ENCODE measurements around the gene CLCN7. TPM values are rescaled to one million over a fixed set of nuclear protein-coding genes. Genes with fewer than 3 reads are reported as not detected.

CLCN7 gene
- total and polyA plus RNA-seq, 2 experiments from 2014 or later: 17.4 to 53.8 TPM

GRCh38 chr16:1446296-1447080 lies 28.3 kb downstream of the CLCN7 start (continued):
- TF ChIP-seq, protein P1, sequence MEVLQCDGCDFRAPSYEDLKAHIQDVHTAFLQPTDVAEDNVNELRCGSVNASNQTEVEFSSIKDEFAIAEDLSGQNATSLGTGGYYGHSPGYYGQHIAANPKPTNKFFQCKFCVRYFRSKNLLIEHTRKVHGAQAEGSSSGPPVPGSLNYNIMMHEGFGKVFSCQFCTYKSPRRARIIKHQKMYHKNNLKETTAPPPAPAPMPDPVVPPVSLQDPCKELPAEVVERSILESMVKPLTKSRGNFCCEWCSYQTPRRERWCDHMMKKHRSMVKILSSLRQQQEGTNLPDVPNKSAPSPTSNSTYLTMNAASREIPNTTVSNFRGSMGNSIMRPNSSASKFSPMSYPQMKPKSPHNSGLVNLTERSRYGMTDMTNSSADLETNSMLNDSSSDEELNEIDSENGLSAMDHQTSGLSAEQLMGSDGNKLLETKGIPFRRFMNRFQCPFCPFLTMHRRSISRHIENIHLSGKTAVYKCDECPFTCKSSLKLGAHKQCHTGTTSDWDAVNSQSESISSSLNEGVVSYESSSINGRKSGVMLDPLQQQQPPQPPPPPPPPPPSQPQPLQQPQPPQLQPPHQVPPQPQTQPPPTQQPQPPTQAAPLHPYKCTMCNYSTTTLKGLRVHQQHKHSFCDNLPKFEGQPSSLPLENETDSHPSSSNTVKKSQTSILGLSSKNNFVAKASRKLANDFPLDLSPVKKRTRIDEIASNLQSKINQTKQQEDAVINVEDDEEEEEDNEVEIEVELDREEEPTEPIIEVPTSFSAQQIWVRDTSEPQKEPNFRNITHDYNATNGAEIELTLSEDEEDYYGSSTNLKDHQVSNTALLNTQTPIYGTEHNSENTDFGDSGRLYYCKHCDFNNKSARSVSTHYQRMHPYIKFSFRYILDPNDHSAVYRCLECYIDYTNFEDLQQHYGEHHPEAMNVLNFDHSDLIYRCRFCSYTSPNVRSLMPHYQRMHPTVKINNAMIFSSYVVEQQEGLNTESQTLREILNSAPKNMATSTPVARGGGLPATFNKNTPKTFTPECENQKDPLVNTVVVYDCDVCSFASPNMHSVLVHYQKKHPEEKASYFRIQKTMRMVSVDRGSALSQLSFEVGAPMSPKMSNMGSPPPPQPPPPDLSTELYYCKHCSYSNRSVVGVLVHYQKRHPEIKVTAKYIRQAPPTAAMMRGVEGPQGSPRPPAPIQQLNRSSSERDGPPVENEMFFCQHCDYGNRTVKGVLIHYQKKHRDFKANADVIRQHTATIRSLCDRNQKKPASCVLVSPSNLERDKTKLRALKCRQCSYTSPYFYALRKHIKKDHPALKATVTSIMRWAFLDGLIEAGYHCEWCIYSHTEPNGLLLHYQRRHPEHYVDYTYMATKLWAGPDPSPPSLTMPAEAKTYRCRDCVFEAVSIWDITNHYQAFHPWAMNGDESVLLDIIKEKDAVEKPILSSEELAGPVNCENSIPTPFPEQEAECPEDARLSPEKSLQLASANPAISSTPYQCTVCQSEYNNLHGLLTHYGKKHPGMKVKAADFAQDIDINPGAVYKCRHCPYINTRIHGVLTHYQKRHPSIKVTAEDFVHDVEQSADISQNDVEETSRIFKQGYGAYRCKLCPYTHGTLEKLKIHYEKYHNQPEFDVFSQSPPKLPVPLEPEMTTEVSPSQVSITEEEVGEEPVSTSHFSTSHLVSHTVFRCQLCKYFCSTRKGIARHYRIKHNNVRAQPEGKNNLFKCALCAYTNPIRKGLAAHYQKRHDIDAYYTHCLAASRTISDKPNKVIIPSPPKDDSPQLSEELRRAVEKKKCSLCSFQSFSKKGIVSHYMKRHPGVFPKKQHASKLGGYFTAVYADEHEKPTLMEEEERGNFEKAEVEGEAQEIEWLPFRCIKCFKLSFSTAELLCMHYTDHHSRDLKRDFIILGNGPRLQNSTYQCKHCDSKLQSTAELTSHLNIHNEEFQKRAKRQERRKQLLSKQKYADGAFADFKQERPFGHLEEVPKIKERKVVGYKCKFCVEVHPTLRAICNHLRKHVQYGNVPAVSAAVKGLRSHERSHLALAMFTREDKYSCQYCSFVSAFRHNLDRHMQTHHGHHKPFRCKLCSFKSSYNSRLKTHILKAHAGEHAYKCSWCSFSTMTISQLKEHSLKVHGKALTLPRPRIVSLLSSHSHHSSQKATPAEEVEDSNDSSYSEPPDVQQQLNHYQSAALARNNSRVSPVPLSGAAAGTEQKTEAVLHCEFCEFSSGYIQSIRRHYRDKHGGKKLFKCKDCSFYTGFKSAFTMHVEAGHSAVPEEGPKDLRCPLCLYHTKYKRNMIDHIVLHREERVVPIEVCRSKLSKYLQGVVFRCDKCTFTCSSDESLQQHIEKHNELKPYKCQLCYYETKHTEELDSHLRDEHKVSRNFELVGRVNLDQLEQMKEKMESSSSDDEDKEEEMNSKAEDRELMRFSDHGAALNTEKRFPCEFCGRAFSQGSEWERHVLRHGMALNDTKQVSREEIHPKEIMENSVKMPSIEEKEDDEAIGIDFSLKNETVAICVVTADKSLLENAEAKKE (CRISPR knock-in tag; IDR thresholded peaks at IDR 0.05): no peak
- no peak for TF ChIP-seq ZNF331 (CRISPR knock-in tag; IDR thresholded peaks at IDR 0.05; ENCODE audit: low read depth)
- no peak for TF ChIP-seq EZH2 (IDR thresholded peaks at IDR 0.05; ENCODE audit: low read depth, unreplicated experiment)
- no peak for TF ChIP-seq CREB1 (CRISPR knock-in tag; IDR thresholded peaks at IDR 0.05; ENCODE audit: low read depth)
- no peak for TF ChIP-seq REST (IDR thresholded peaks at IDR 0.05; ENCODE audit: unreplicated experiment)
- TF ChIP-seq, protein P2, sequence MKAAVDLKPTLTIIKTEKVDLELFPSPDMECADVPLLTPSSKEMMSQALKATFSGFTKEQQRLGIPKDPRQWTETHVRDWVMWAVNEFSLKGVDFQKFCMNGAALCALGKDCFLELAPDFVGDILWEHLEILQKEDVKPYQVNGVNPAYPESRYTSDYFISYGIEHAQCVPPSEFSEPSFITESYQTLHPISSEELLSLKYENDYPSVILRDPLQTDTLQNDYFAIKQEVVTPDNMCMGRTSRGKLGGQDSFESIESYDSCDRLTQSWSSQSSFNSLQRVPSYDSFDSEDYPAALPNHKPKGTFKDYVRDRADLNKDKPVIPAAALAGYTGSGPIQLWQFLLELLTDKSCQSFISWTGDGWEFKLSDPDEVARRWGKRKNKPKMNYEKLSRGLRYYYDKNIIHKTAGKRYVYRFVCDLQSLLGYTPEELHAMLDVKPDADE (IDR thresholded peaks at IDR 0.05): no peak

All from GM23338 (cell line).